HL-60 (cell line): ENCODE results near the gene CLSTN2.

Experiments used
- CTCF ChIP-seq: IDR thresholded peaks from one replicate; pipeline ENCODE4 v1.5.1; 2011; ENCODE audit warnings: low read length, control low read depth, inconsistent platforms; ENCODE audit not compliant: insufficient read depth
- GABPA ChIP-seq: IDR thresholded peaks from 2 replicates; pipeline ENCODE4 v1.6.1; 2012; ENCODE audit warnings: low read depth
- POLR2AphosphoS5 ChIP-seq: IDR thresholded peaks from 2 replicates; pipeline ENCODE4 v1.6.1; 2012; ENCODE audit warnings: low read depth

- no peak for TF ChIP-seq CTCF
- no peak for TF ChIP-seq POLR2AphosphoS5
- TF ChIP-seq GABPA = no peak
These were observed 622.5 kb downstream of the CLSTN2 start for GRCh38 chr3:140557476-140557875.
